ENCODE data around the gene CD83. TPM values are rescaled to one million over a fixed set of nuclear protein-coding genes. Genes with fewer than 3 reads are reported as not detected.

Gene CD83
- total and polyA plus RNA-seq, 4 donors, result 14.5 to 31.1 (median 25.1) TPM

DNA sequence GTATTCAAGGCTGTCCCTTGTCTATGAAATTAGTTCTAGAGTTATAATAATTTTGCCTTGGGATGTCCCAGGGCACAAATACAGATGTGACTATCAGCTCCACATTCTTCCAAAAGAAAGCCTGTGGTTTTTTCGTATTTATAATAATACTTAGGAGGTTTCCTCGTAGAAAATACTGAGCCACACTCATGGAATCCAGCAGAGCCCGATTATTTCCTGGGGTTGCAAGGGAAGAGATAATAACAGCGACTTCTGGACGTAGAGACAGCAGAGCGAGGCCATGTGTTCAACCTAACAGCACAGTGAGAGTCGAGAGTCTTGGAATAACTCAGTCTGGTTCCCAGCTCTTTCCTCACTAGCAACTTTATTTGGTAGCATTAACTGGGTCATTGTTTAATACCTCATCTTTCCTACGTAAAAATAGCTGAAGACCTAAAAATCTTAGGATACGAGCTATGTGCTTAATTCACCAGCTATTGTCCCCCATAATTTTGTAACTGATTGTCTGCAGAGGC, 21.2 kb downstream of the CD83 start:
- TF ChIP-seq, protein P1, sequence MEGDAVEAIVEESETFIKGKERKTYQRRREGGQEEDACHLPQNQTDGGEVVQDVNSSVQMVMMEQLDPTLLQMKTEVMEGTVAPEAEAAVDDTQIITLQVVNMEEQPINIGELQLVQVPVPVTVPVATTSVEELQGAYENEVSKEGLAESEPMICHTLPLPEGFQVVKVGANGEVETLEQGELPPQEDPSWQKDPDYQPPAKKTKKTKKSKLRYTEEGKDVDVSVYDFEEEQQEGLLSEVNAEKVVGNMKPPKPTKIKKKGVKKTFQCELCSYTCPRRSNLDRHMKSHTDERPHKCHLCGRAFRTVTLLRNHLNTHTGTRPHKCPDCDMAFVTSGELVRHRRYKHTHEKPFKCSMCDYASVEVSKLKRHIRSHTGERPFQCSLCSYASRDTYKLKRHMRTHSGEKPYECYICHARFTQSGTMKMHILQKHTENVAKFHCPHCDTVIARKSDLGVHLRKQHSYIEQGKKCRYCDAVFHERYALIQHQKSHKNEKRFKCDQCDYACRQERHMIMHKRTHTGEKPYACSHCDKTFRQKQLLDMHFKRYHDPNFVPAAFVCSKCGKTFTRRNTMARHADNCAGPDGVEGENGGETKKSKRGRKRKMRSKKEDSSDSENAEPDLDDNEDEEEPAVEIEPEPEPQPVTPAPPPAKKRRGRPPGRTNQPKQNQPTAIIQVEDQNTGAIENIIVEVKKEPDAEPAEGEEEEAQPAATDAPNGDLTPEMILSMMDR (IDR thresholded peaks at IDR 0.05; ENCODE audit: control extremely low read depth, extremely low read depth), result no peak
- Histone ChIP-seq H3K9me3 (ENCODE audit: control insufficient read depth in 4 of 4, insufficient read depth in 3 of 4, low read length in 3 of 4) (no peaks in the 10 kb centered on the region), H3K27ac (ENCODE audit: low read depth in 1 of 2, low read length in 1 of 2) (no peak overlapping the region), H3K9ac (ENCODE audit: insufficient read depth in 1 of 2, low read length in 2 of 2) (no peak overlapping the region), H3K4me1 (ENCODE audit: control insufficient read depth in 5 of 5, insufficient read depth in 5 of 5, low read length in 5 of 5) (peaks cover 0 to 27% (median 15%) of the 10 kb centered on the region in 5 donors), H3K27me3 (ENCODE audit: control insufficient read depth in 3 of 3, insufficient read depth in 3 of 3, low read length in 2 of 3) (no peaks in the 10 kb centered on the region), H3K36me3 (ENCODE audit: control insufficient read depth in 4 of 4, insufficient read depth in 4 of 4, low read length in 4 of 4) (peaks cover 0 to 15% (median 6%) of the 10 kb centered on the region in 4 donors), H3K4me3 (no peak overlapping the region)
- 94% methylated on average over 9 of the region's 9 CpGs for WGBS, 2 donors
- no peak for DNase-seq
- no peak for ATAC-seq (ENCODE audit: insufficient read depth, low FRiP score)

GRCh38 chr6:14141351-14142062, 23.9 kb downstream of the CD83 start:
- H3K36me3 ChIP-seq (ENCODE audit: control insufficient read depth in 4 of 4, insufficient read depth in 4 of 4, low read length in 4 of 4), result no peaks in the 10 kb centered on the region
- H3K27me3 ChIP-seq (ENCODE audit: control insufficient read depth in 3 of 3, insufficient read depth in 3 of 3, low read length in 2 of 3), result no peaks in the 10 kb centered on the region
- TF ChIP-seq, protein P1 (IDR thresholded peaks at IDR 0.05; ENCODE audit: control extremely low read depth, extremely low read depth), result no peak
- H3K4me3 ChIP-seq, result no peak overlapping the region
- DNase-seq, result peak in 2 of 3 donors; percentile 77 to 81
- no peak for ATAC-seq (ENCODE audit: insufficient read depth, low FRiP score)
- H3K9me3 ChIP-seq (ENCODE audit: control insufficient read depth in 4 of 4, insufficient read depth in 3 of 4, low read length in 3 of 4), result no peaks in the 10 kb centered on the region
- no peak overlapping the region for H3K9ac ChIP-seq (ENCODE audit: insufficient read depth in 1 of 2, low read length in 2 of 2)
- WGBS, 2 donors, result 80 to 82% methylated on average over 5 of the region's 5 CpGs
- no peak overlapping the region for H3K27ac ChIP-seq (ENCODE audit: low read depth in 1 of 2, low read length in 1 of 2)
- H3K4me1 ChIP-seq (ENCODE audit: control insufficient read depth in 5 of 5, insufficient read depth in 5 of 5, low read length in 5 of 5), result peaks cover 0 to 29% (median 17%) of the 10 kb centered on the region in 5 donors

- ATAC-seq (ENCODE audit: insufficient read depth, low FRiP score) (no peak), DNase-seq (no peak)
- Histone ChIP-seq H3K36me3 (ENCODE audit: control insufficient read depth in 4 of 4, insufficient read depth in 4 of 4, low read length in 4 of 4) (no peaks in the 10 kb centered on the region), H3K4me1 (ENCODE audit: control insufficient read depth in 5 of 5, insufficient read depth in 5 of 5, low read length in 5 of 5) (peaks cover 0 to 35% (median 21%) of the 10 kb centered on the region in 5 donors), H3K4me3 (no peak overlapping the region), H3K9me3 (ENCODE audit: control insufficient read depth in 4 of 4, insufficient read depth in 3 of 4, low read length in 3 of 4) (no peaks in the 10 kb centered on the region), H3K27ac (ENCODE audit: low read depth in 1 of 2, low read length in 1 of 2) (no peak overlapping the region), H3K27me3 (ENCODE audit: control insufficient read depth in 3 of 3, insufficient read depth in 3 of 3, low read length in 2 of 3) (no peaks in the 10 kb centered on the region), H3K9ac (ENCODE audit: insufficient read depth in 1 of 2, low read length in 2 of 2) (no peak overlapping the region)
- WGBS, 2 donors, result 81 to 91% methylated on average over 7 of the region's 7 CpGs
- TF ChIP-seq, protein P1 (IDR thresholded peaks at IDR 0.05; ENCODE audit: control extremely low read depth, extremely low read depth), result no peak
Measured at GRCh38 chr6:14142063-14142450, 24.5 kb downstream of the CD83 start.

All from lung (tissue), 12 donors.